Measurements from ENCODE around the gene TRPC3. TPM values are rescaled to one million over a fixed set of nuclear protein-coding genes. Genes with fewer than 3 reads are reported as not detected.

TRPC3 gene
- total RNA-seq, 2 donors from 2014 or later: 2.0 to 2.3 TPM

DNA sequence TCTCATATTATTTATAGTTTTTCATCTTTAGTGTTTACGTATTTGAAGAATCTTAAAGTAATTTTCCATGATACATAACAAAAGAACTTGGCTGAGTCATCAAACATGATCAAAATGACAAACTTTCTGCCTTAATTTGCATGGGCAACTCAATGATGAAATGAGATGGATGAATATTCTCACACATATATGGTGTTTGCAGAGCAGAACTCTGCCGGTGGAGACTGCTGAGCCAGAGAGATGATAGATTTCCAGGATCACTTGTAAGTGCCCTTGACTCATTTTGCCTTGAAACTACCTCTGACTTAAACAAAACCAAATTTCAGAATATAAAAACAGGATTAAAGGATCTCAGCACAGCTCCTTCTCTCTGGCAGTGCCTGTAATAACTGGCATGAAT lies 38.2 kb downstream of the TRPC3 start:
- no peaks in the 10 kb centered on the region for H3K36me3 Mint-ChIP-seq
- H3K27ac Mint-ChIP-seq: no peak overlapping the region
- H3K9me3 Mint-ChIP-seq: peaks cover 0 to 7% of the 10 kb centered on the region in 2 donors
- peak in 1 of 2 donors; percentile 91 for ATAC-seq
- no peak for DNase-seq (ENCODE audit: low spot score in 2 of 2)

DNA sequence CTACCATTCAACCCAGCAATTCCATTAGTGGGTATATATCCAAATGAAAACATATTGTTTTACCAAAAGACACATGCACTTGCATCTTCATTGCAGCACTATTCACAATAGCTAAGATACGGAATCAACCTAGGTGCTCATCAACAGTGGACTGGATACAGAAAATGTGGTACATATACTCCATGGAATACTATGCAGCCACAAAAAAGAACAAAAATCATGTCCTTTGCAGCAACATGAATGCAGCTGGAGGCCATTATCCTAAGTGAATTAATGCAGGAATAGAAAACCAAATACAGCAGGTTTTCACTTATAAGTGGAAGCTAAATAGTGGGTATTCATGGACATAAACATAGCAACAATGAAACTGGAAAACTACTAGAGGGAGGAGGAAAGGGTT lies 43.5 kb downstream of the TRPC3 start:
- H3K9me3 Mint-ChIP-seq: no peaks in the 10 kb centered on the region
- H3K27ac Mint-ChIP-seq: no peak overlapping the region
- DNase-seq (ENCODE audit: low spot score in 2 of 2): no peak
- H3K36me3 Mint-ChIP-seq: no peaks in the 10 kb centered on the region
- no peak for ATAC-seq

- Mint-ChIP-seq H3K9me3 (no peaks in the 10 kb centered on the region), H3K27ac (no peak overlapping the region), H3K36me3 (no peaks in the 10 kb centered on the region)
- ATAC-seq: peak; percentile 77 to 86
- DNase-seq (ENCODE audit: low spot score in 2 of 2): peak in 1 of 2 donors; percentile 55
These were observed 51.5 kb downstream of the TRPC3 start for GRCh38 chr4:121900132-121900983.

DNA sequence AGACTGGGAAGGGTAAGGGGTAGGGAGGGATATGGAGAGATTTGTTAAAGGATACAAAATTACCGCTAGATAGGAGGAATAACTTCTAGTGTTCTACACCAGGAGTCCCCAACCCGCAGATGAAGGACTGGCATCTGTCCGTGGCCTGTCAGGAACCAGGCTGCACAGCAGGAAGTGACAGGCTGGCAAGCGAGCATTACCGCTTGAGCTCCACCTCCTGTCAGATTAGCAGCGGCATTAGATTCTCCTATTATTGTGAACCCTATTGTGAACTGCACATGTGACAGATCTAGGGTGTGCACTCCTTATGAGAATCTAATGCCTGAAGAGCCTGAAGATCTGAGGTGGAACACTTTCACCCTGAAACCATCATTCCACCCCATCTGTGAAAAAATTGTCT lies 53.7 kb downstream of the TRPC3 start:
- H3K9me3 Mint-ChIP-seq: no peaks in the 10 kb centered on the region
- H3K36me3 Mint-ChIP-seq: no peaks in the 10 kb centered on the region
- DNase-seq (ENCODE audit: low spot score in 2 of 2) (no peak), ATAC-seq (peak; percentile 44 to 49)
- H3K27ac Mint-ChIP-seq: no peak overlapping the region

DNA sequence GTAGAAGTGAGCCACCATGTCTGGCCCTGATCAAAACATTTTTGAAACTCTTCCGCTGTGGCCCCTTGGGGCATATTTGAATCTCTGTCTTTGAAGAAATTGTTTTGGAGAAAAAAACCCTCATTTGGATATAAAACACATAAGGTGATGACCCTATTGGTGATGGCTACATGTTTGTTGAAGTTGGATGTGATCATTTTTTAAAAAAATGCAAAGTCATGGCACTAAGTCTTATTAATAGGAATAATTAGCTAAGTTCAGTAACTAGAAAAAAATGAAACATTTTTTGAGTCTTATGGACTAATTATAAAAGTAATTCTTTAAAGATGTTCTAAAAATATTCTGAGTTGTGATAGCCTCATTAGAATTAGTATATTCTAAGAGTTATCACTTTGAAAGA lies 63.7 kb downstream of the TRPC3 start:
- H3K36me3 Mint-ChIP-seq: no peaks in the 10 kb centered on the region
- H3K27ac Mint-ChIP-seq: no peak overlapping the region
- no peak for ATAC-seq
- DNase-seq (ENCODE audit: low spot score in 2 of 2): no peak
- no peaks in the 10 kb centered on the region for H3K9me3 Mint-ChIP-seq

GRCh38 chr4:121885115-121885514 lies 66.7 kb downstream of the TRPC3 start:
- DNase-seq (ENCODE audit: low spot score in 2 of 2) (no peak), ATAC-seq (no peak)
- no peaks in the 10 kb centered on the region for H3K9me3 Mint-ChIP-seq
- H3K36me3 Mint-ChIP-seq: no peaks in the 10 kb centered on the region
- no peak overlapping the region for H3K27ac Mint-ChIP-seq

GRCh38 chr4:121881158-121881557 lies 70.7 kb downstream of the TRPC3 start:
- Mint-ChIP-seq H3K9me3 (no peaks in the 10 kb centered on the region), H3K27ac (no peak overlapping the region), H3K36me3 (no peaks in the 10 kb centered on the region)
- DNase-seq (ENCODE audit: low spot score in 2 of 2): no peak
- no peak for ATAC-seq

DNA sequence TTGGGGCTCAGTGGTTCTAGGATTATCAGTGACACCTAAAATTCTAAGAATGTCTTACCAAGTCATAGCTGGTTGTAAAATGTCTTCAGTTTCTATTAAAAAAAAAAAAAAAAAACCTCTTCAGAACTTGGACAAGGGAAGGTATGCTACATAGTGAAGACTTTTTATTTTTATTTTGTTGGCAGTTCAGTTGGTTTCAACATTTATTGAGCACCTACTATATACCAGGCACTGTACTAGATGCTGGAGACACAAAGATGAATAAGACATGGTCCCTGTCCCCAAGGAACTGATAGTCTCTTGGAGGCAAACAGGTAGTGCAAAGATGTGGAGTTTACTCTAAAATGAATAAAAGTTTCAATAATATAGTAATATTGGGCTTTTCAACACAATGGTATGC lies 72.7 kb downstream of the TRPC3 start:
- no peak for DNase-seq (ENCODE audit: low spot score in 2 of 2)
- ATAC-seq: no peak
- Mint-ChIP-seq H3K27ac (no peak overlapping the region), H3K9me3 (no peaks in the 10 kb centered on the region), H3K36me3 (no peaks in the 10 kb centered on the region)

DNA sequence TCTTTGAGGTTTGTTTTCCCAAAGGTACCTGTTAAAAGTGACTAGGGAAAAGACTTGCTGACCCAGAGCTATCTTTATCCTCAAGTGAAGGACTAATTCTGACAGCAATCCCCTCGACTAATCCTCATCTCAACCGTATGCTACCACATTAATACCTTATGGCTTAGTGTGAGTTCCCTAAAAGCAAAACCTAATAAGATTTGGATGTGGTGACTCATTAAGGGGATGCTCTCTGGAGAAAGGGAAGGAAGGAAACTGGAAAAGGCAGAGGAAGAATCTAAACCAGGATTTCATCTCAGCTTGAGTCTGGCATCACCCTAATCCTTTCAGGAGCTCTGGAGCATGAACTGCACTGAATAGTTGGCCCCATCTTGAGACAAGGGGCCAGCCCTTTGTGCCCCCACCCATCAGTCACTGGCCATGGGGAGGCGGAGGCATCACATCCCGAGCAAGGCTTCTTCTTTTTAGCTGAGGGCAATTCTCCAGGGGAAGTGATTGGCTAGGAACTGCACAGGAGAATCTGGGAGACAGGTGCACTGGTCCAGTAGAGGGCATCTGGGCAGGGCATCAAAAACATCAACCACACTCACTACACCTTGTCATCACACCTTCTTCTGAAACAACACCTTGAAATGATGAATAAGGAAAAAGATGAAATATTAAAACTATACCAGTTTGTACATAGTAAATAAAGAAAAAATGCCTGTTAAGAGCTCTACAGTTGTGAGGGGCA lies 74.7 kb downstream of the TRPC3 start:
- no peak for ATAC-seq
- Mint-ChIP-seq H3K36me3 (no peaks in the 10 kb centered on the region), H3K9me3 (no peaks in the 10 kb centered on the region), H3K27ac (no peak overlapping the region)
- DNase-seq (ENCODE audit: low spot score in 2 of 2): no peak

GRCh38 chr4:121876070-121876469 lies 75.8 kb downstream of the TRPC3 start:
- no peaks in the 10 kb centered on the region for H3K9me3 Mint-ChIP-seq
- H3K36me3 Mint-ChIP-seq: no peaks in the 10 kb centered on the region
- ATAC-seq (no peak), DNase-seq (ENCODE audit: low spot score in 2 of 2) (no peak)
- no peak overlapping the region for H3K27ac Mint-ChIP-seq

- H3K9me3 Mint-ChIP-seq: no peaks in the 10 kb centered on the region
- no peaks in the 10 kb centered on the region for H3K36me3 Mint-ChIP-seq
- DNase-seq (ENCODE audit: low spot score in 2 of 2): no peak
- no peak for ATAC-seq
- H3K27ac Mint-ChIP-seq: no peak overlapping the region
These were observed 76.2 kb downstream of the TRPC3 start for GRCh38 chr4:121875652-121876051.

DNA sequence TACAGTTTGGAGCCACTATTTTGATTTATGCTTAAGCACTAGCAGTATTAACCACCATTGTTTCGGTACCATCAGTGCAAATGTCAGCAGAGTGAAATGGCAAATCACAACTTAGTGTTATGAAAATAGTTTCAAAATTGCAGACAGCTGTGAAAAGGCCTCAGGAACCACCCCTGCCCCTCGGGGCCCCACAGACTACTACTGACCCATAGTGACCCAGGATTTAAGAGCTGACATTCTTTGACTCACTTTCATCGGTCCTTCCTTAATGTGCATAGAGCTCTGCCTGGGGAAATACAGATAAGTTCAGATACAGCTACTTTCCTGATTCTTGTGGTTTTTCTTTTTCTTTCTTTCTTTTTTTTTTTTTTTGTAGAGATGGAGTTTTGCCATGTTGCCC lies 78.3 kb downstream of the TRPC3 start:
- ATAC-seq (no peak), DNase-seq (ENCODE audit: low spot score in 2 of 2) (no peak)
- Mint-ChIP-seq H3K36me3 (peaks cover 0 to 9% of the 10 kb centered on the region in 2 donors), H3K9me3 (no peaks in the 10 kb centered on the region), H3K27ac (no peak overlapping the region)

DNA sequence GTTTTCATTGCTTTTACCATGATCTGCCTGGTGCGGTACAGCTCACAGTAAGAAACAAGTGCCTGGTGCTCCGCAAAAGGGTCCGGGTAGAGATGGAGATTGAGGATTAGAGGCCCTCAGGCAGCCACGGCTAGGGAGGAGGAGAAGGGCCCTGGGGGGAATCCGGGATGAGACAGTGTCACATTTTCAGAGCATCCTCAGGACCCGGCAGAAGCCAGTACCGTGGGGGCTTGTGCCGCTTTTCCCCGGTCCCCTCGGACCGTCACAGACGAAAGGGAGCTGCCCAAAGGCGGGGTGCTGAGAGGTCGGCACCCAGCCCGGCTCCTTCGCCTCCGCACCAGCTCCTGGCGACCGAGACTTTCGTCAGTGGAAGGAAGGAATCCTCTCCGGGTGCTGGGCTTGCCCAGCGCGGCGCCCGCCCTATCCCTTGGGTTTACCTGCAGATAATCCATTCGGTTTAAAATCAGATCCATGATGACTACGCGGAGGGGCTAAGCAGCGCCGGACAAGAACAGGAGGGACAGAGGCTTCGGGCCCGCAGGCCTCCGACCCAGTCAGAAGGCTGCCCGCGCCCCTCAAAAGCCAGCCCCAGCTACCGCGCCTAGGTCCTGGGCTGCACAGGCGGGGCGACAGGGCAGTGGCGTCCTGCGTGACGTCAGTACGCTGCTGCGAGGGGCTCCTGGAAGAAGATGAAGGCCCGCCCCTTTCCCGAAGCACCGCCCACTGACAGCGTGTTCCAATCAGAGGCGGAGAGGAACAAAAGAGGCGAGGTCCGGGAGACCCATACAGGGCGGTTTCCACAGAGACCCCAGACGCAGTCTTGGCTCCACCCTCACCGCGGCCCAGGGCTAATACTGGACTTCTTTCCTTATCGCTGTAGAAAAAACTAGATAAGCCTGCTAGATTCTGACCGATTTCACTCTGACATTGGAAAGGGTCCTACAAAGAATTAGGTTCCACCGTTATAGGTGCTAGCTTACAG lies 81.7 kb downstream of the TRPC3 start, which contains the start of gene BBS7:
BBS7 (minus strand) TSS at position 634 of the 982 bp plus-strand sequence; CDS start at position 473, 161 bp downstream.
- ATAC-seq (peak; percentile 98 to 99), DNase-seq (ENCODE audit: low spot score in 2 of 2) (peak; percentile 95)
- Mint-ChIP-seq H3K36me3 (peaks cover 19 to 21% of the 10 kb centered on the region in 2 donors), H3K9me3 (peaks cover 0 to 7% of the 10 kb centered on the region in 2 donors), H3K27ac (peak within 1 kb of the TSS; percentile 87 to 92)

- DNase-seq (ENCODE audit: low spot score in 2 of 2) (no peak), ATAC-seq (no peak)
- peaks cover 9 to 21% of the 10 kb centered on the region in 2 donors for H3K36me3 Mint-ChIP-seq
- peaks cover 0 to 7% of the 10 kb centered on the region in 2 donors for H3K9me3 Mint-ChIP-seq
- H3K27ac Mint-ChIP-seq: no peak overlapping the region
These were observed 88.1 kb downstream of the TRPC3 start for GRCh38 chr4:121863799-121864198.

DNA sequence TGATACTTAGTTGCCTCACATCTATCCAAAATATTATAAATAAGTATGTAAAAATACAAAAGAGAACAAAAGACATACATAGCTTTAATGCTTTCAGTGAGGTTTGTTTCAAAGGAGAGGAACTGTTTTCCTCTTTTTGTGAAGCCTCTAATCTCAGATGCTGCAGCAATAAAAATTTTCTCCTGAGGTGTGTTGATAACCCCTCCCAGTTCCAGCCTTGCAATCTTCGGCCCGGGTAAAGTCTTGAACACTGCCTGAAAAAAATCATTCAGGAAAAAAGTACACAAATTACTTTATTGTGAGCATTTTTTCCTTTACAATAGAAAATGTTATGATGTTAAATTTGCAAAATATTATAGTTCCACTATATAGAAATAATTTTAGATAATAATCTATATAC lies 90.4 kb downstream of the TRPC3 start:
- H3K27ac Mint-ChIP-seq: no peak overlapping the region
- H3K36me3 Mint-ChIP-seq: peaks cover 9 to 10% of the 10 kb centered on the region in 2 donors
- DNase-seq (ENCODE audit: low spot score in 2 of 2) (no peak), ATAC-seq (no peak)
- no peaks in the 10 kb centered on the region for H3K9me3 Mint-ChIP-seq

GRCh38 chr4:121860121-121860520 lies 91.7 kb downstream of the TRPC3 start:
- H3K27ac Mint-ChIP-seq: no peak overlapping the region
- no peaks in the 10 kb centered on the region for H3K9me3 Mint-ChIP-seq
- no peak for ATAC-seq
- H3K36me3 Mint-ChIP-seq: no peaks in the 10 kb centered on the region
- DNase-seq (ENCODE audit: low spot score in 2 of 2): no peak

All from activated naive CD4-positive, alpha-beta T cell treated with anti-CD3 and anti-CD28 coated beads, Interleukin-2, amount 50 U/mL, for 72 hours (primary cell).